Lower leg skin (tissue), 3 donors: ENCODE measurements around the gene NPAS3.

Experiments used
- POLR2A ChIP-seq, 2 donors: fragments of 450-650 bp; IDR thresholded peaks; one replicate each; pipeline ENCODE4 v1.6.1; 2016 to 2017; ENCODE audit warnings: antibody characterized with exemption in 2 of 2, mild to moderate bottlenecking in 1 of 2, moderate library complexity in 1 of 2
- TF ChIP-seq, protein P1 (sequence below), 3 donors: fragments of 450-650 bp; IDR thresholded peaks; one replicate each; pipeline ENCODE4 v1.5.1; 2016; ENCODE audit warnings: antibody characterized with exemption in 3 of 3, mild to moderate bottlenecking in 3 of 3, moderate library complexity in 2 of 3

DNA sequence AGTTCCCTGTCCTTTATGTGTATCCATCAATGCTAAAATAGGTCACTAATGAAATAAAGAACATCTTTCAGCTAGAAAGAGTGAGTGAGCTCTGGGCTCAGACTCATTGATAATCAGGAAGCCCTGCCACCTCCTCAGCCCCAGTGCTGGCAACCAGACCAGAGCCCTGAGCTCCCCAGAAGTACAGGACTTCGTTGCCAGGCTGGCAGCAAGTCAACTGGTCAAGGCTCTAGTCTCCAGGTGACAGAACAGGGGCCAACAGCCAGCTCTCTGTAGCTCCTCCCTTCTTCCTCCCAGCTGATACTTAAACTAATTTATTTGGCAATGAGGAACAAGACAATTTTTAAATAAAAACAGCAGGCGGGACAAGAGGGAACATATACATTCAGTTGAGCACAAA is 866.9 kb downstream of the NPAS3 start:
- TF ChIP-seq, protein P1, sequence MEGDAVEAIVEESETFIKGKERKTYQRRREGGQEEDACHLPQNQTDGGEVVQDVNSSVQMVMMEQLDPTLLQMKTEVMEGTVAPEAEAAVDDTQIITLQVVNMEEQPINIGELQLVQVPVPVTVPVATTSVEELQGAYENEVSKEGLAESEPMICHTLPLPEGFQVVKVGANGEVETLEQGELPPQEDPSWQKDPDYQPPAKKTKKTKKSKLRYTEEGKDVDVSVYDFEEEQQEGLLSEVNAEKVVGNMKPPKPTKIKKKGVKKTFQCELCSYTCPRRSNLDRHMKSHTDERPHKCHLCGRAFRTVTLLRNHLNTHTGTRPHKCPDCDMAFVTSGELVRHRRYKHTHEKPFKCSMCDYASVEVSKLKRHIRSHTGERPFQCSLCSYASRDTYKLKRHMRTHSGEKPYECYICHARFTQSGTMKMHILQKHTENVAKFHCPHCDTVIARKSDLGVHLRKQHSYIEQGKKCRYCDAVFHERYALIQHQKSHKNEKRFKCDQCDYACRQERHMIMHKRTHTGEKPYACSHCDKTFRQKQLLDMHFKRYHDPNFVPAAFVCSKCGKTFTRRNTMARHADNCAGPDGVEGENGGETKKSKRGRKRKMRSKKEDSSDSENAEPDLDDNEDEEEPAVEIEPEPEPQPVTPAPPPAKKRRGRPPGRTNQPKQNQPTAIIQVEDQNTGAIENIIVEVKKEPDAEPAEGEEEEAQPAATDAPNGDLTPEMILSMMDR (IDR thresholded peaks at IDR 0.05): no peak
- no peak for TF ChIP-seq POLR2A (IDR thresholded peaks at IDR 0.05)
